ENCODE measurements around the gene CDH13. TPM values are rescaled to one million over a fixed set of nuclear protein-coding genes. Genes with fewer than 3 reads are reported as not detected.
A peak's percentile ranks its signal among the peaks of the same experiment; 100 is the strongest.

The CDH13 gene
- total and polyA plus RNA-seq, 2 of the 8 experiments (the other 6 are each of a cell fraction or from before 2014, with no cell fraction given) = 2.3 to 2.4 TPM

DNA sequence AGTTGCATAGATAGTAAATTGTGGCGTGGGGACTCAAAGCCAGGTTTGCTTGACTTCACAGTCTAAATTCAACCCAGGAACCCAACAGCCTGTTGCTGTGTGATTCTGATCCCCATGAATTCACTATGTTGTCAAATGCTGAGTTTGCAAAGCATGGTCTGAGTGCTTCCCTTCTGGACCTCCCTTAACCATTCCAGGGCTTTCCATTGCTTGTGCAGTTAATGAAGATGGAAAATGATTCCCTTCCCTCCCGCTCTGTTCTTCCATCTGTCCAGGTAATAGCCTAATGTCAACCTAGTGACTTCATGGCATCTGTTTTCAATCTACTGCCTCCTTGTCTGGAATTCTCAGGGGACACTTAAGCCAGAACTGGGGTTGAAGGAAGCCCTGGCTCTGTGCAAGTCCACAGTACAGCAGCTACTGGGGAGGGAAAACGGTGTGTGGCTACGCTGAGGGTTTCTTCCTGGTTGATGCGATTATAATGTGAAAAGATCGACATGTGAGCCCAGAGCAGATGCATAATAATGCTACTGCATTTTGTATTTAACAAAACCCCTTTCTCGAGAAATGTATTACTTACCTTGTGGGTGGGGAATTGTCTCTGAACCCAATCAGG, 206.7 kb downstream of the CDH13 start:
- ChIA-PET CTCF (ENCODE audit: partially characterized antibody) (interaction anchor here (1.0 kb wide), 1 partner anchor 10 kb away, joined by 3 read pairs; no protein-coding TSS in a partner anchor), POLR2A (ENCODE audit: partially characterized antibody) (no interaction called here)
- no peak overlapping the region for H2AK5ac ChIP-seq (ENCODE audit: low read depth, low read length)
- no peaks in the 10 kb centered on the region for H3K36me3 ChIP-seq (ENCODE audit: control insufficient read depth in 2 of 4, insufficient read depth in 4 of 4, low read length in 3 of 4)
- H4K20me1 ChIP-seq (replicated peaks in 1 of 2; ENCODE audit: control insufficient read depth in 1 of 2, insufficient read depth in 2 of 2, low read length in 2 of 2) = no peaks in the 10 kb centered on the region
- no peaks in the 10 kb centered on the region for H3K9me3 ChIP-seq (ENCODE audit: insufficient read depth in 2 of 2, low read depth in 1 of 2, low read length in 1 of 2)
- peak overlapping the region; percentile 42; the same call in 1 of the 2 replicates for H2BK5ac ChIP-seq (ENCODE audit: low read depth, low read length)
- H3K23ac ChIP-seq (ENCODE audit: insufficient read length) = no peak overlapping the region
- no peak overlapping the region for H3K4ac ChIP-seq (replicated peaks; ENCODE audit: insufficient read length, low read depth, low read length)
- FAIRE-seq (no peak), DNase-seq (ENCODE audit: low read depth in 1 of 2, low spot score in 2 of 2) (no peak)
- TF ChIP-seq SRF (IDR thresholded peaks at IDR 0.05; ENCODE audit: low read depth, low read length) (no peak), KDM5A (IDR thresholded peaks at IDR 0.05; ENCODE audit: low read length) (no peak), SUZ12 (IDR thresholded peaks at IDR 0.05; ENCODE audit: low read length) (no peak), POLR2A (IDR thresholded peaks at IDR 0.05; ENCODE audit: control extremely low read depth in 1 of 2, low read depth in 2 of 2, low read length in 2 of 2) (no peak)
- TF ChIP-seq, protein P1, sequence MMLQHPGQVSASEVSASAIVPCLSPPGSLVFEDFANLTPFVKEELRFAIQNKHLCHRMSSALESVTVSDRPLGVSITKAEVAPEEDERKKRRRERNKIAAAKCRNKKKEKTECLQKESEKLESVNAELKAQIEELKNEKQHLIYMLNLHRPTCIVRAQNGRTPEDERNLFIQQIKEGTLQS (IDR thresholded peaks at IDR 0.05; ENCODE audit: insufficient read depth, low read depth, low read length) = no peak
- peaks cover 7 to 26% (median 22%) of the 10 kb centered on the region in 4 experiments for H3K4me1 ChIP-seq (replicated peaks in 1 of 4; ENCODE audit: control insufficient read depth in 3 of 4, insufficient read depth in 4 of 4, low read length in 3 of 4)
- H3K9ac ChIP-seq (replicated peaks in 1 of 4; ENCODE audit: extremely low read depth in 1 of 4, low read depth in 3 of 4, low read length in 3 of 4) = no peak overlapping the region
- H3K4me2 ChIP-seq (ENCODE audit: insufficient read depth in 1 of 2, low read depth in 2 of 2, low read length in 2 of 2) = peak overlapping the region in 1 of 2 experiments; percentile 59; a peak in 2 of 4 replicates
- no peak overlapping the region for H4K91ac ChIP-seq (replicated peaks; ENCODE audit: insufficient read length, low read length)
- H3K56ac ChIP-seq (replicated peaks; ENCODE audit: insufficient read length, low read depth, low read length) = no peak overlapping the region
- H4K8ac ChIP-seq (ENCODE audit: extremely low read depth, insufficient read depth, low read length) = no peak overlapping the region
- no peak overlapping the region for H3K27ac ChIP-seq (ENCODE audit: low read depth, low read length)
- peak overlapping the region; percentile 44; the same call in 1 of the 2 replicates for H3K18ac ChIP-seq (ENCODE audit: extremely low read depth, low read length)
- peak overlapping the region; percentile 65 for H2BK120ac ChIP-seq (replicated peaks; ENCODE audit: low read depth, low read length)
- H3K27me3 ChIP-seq (replicated peaks in 1 of 4; ENCODE audit: control insufficient read depth in 3 of 4, extremely low read depth in 1 of 4, insufficient read depth in 3 of 4, low read length in 3 of 4) = no peaks in the 10 kb centered on the region
- no peak overlapping the region for H2BK15ac ChIP-seq (ENCODE audit: low read length)
- peak overlapping the region; percentile 35; the same call in 1 of the 2 replicates for H2AFZ ChIP-seq (ENCODE audit: low read length)
- H3K79me2 ChIP-seq (ENCODE audit: control insufficient read depth in 1 of 2, insufficient read depth in 2 of 2, low read length in 2 of 2) = no peaks in the 10 kb centered on the region
- peak overlapping the region; percentile 100 for H3K14ac ChIP-seq (ENCODE audit: insufficient read length)
- H2BK20ac ChIP-seq (ENCODE audit: low read length) = peak overlapping the region; percentile 48; the same call in 1 of the 2 replicates
- H3K23me2 ChIP-seq (ENCODE audit: low read depth, low read length) = no peaks in the 10 kb centered on the region
- H2BK12ac ChIP-seq (ENCODE audit: low read depth, low read length) = peak overlapping the region; percentile 76; the same call in 1 of the 2 replicates
- H3K79me1 ChIP-seq (ENCODE audit: low read depth, low read length) = no peaks in the 10 kb centered on the region
- H4K5ac ChIP-seq (ENCODE audit: insufficient read length, low read depth, low read length) = no peak overlapping the region
- 62% methylated on average over 7 of the region's 7 CpGs; no CpG with 5 or more reads in 1 of the 2 experiments for WGBS, 2 experiments (ENCODE audit: extremely low coverage in 1 of 2, insufficient coverage in 1 of 2, insufficient read length in 1 of 2, insufficient replicate concordance in 2 of 2, low coverage in 1 of 2, low lambda C conversion rate in 2 of 2, missing lambda C conversion rate in 1 of 2)
- H3K4me3 ChIP-seq (ENCODE audit: extremely low read depth in 1 of 4, insufficient read depth in 2 of 4, low read depth in 3 of 4, low read length in 4 of 4) = peak overlapping the region in 1 of 4 experiments; percentile 5; a peak in 1 of 8 replicates
